ENCODE data around the gene SH3RF2. TPM values are rescaled to one million over a fixed set of nuclear protein-coding genes. Genes with fewer than 3 reads are reported as not detected.
A peak's percentile ranks its signal among the peaks of the same experiment; 100 is the strongest.
"Not testable (repeated sequence)": the region's sequence is repeated elsewhere in the genome, so short reads cannot be mapped to it uniquely, and the experiment has no call there.

SH3RF2 gene, protein sequence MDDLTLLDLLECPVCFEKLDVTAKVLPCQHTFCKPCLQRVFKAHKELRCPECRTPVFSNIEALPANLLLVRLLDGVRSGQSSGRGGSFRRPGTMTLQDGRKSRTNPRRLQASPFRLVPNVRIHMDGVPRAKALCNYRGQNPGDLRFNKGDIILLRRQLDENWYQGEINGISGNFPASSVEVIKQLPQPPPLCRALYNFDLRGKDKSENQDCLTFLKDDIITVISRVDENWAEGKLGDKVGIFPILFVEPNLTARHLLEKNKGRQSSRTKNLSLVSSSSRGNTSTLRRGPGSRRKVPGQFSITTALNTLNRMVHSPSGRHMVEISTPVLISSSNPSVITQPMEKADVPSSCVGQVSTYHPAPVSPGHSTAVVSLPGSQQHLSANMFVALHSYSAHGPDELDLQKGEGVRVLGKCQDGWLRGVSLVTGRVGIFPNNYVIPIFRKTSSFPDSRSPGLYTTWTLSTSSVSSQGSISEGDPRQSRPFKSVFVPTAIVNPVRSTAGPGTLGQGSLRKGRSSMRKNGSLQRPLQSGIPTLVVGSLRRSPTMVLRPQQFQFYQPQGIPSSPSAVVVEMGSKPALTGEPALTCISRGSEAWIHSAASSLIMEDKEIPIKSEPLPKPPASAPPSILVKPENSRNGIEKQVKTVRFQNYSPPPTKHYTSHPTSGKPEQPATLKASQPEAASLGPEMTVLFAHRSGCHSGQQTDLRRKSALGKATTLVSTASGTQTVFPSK
- 5.2 TPM for polyA plus RNA-seq (ENCODE audit: insufficient read length)

DNA sequence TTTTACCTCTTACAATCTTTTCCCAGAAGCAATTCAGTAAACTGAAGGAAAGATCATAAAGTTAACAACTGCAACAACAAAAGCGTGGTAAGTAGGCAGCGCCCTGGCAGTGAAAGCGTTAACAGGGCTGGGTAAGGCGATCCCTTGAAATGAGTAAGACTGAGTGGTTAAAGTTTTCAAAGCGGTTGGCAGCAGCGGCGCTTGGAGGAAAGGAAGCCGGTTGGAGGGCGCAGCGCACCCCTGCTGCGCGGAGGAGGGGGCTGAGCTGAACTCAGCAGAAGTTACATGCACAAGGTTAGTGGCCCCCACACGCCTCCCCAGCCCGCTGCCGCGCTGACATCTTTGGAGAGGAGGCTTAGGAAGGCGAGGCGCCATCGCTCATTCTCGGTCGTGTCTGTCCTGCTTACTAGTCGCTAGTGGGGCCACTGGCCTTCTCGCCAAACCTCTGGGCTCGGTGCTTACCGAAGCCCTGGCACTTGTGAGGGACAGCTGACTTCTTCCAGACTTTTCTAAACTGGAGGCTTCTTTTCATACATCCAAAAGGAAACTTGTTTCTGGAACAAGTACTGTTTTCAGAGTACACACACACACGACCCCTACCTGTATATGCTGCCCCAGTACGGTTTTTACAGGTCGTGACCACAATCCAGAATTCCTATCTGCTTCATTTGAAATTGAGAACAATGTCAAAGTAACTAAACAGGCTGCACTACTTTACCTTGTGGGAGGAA, at the start of gene SH3RF2:
Gene SH3RF2 (plus strand): TSS at position 178 of the 731 bp plus-strand sequence. CDS start 1,351 bp downstream, outside the sequence.
- DNase-seq = peak; percentile 54

GRCh38 chr5:145887217-145887616, 49.2 kb upstream of the SH3RF2 start:
- no peak for DNase-seq

DNA sequence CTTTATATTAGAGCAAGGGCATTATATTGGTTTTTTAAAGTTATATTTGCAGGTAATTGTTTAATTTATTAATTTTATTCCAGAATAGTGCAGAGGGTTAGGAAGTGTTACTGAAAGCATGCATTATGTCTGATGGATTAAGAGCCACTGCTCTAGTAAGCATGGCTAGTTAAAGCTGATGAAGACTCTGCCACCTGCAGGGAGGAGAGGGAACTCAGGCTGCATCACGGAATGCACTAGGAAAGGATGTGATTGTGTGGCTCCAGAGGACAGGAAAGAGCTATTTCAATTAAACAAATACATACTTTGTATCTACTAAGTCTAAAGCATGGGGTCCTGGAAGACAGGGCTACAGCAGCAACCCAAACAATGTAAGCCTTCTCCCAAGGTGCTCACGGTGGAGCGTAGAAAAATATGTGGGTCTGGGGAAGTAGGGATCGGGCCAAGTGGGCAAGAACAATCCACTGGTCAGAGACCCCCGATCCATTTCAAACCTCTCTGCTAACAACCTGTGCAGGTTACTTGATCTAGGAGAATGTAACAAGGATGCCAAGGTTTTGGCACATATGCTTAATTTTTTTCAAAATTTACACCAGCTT, 48.3 kb upstream of the SH3RF2 start:
- DNase-seq = no peak

- no peak for DNase-seq
Measured at GRCh38 chr5:145889611-145890010, 46.8 kb upstream of the SH3RF2 start.

- not testable (repeated sequence) for DNase-seq
Measured at GRCh38 chr5:145891378-145891777, 45.0 kb upstream of the SH3RF2 start.

DNA sequence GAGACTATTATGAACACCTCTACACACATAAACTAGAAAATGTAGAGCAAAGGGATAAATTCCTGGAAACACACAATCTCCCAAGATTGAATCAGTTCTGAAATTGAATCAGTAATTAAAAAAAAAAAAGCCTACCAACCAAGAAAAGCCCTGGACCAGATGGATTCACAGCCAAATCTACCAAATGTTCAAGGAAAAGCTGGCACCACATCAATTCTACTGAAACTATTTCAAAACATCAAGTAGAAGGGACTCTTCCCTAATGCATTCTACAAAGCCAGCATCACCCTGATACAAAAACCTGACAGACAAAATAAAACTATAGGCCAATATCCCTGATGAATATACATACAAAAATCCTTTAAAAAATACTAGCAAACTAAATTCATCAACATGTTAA, 38.2 kb upstream of the SH3RF2 start:
- DNase-seq = no peak

DNA sequence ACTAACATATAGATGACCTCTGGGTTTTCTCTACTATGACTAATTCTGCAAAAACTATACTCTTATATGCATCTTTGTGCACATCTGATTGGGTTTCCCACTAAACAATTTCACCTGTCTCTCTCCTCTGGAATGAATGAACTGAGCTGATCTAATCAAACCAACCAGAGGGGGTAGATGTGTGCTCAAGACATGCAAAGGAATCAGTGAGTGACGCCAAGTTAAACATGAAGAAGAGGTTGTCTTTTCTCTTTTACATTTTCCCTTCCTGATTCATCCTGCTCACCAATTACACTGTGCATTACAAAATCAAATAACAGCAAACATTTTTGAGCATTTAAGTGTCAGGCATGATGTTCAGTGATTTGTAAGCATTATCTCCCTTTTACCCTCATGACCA, 34.0 kb upstream of the SH3RF2 start:
- no peak for DNase-seq

GRCh38 chr5:145903113-145903512, 33.3 kb upstream of the SH3RF2 start:
- no peak for DNase-seq

DNA sequence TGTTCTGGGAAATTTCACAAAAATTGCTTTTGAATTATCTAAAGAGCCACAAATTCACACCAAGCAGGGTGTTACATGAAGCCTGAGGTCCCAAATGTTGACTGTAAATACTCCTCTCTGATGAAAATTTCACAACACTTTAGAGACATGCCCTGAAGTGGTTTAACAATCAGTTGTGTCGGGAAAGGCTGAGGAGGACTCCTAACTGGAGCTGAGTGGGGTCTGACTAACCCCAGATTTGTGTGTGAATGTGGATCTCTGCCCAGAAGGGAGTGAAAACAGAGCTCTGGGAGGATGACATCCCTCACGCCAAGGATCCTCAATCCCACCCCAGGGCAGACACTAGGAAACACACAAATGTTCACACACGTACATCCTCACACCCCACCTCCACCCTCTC, 32.5 kb upstream of the SH3RF2 start:
- DNase-seq = no peak

- DNase-seq = no peak
Measured at GRCh38 chr5:145904743-145905142, 31.6 kb upstream of the SH3RF2 start.

GRCh38 chr5:145906401-145906800, 30.0 kb upstream of the SH3RF2 start:
- DNase-seq = peak; percentile 2

GRCh38 chr5:145908206-145908960, 28.0 kb upstream of the SH3RF2 start:
- no peak for DNase-seq

- no peak for DNase-seq
Measured at GRCh38 chr5:145911164-145911563, 25.2 kb upstream of the SH3RF2 start.

DNA sequence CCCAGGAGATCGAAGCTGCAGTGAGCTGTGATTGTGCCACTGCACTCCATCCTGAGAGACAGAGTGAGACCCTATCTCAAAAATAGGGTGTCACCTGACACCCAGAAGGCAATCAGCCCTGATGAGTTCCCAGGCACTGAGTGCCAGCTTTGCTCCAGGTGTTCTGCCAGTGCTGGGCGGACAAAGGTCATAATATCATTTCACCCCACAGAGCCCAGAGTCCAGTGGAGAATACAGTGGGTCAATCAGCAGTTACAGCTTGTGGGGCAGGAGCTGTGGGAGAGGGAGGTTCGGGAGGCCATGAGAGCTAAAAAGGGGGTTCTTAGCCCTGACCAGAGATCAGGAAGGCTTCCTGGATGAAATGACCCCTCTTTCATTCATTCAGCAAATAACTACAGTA, 24.4 kb upstream of the SH3RF2 start:
- DNase-seq = no peak

- DNase-seq = no peak
Measured at GRCh38 chr5:145912594-145912993, 23.8 kb upstream of the SH3RF2 start.

- no peak for DNase-seq
Measured at GRCh38 chr5:145913701-145914100, 22.7 kb upstream of the SH3RF2 start.

DNA sequence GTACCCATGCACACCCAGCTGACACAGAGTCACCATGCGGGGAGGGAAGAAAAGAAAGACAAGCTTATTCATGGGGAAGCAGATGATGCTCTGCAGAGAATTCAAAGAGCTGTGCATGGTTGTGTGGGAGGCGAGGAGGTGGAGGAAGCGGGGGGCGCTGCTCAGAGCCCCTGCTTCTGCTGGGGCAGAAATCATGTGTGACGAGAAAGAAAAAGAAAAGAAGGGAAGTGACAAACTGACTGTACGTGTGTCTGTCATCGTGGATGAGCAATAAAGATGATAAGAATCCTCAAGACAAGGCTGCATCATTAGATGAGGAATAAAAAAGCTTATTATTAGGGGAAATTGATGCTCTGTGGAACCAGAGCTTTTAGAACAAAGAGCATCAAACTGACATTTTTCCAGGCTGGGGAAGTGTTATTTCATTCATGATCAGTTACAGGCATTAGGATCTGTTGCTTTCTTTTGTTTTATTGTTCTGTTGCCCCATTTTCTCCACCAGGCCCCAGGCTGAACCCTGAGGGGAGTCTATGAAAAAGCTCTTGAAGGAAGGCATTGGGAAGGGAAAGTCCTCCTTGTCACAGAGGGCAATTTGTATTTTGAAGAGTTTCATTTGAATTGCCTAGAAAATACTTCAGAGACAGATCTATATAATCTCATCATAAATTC, 20.3 kb upstream of the SH3RF2 start:
- no peak for DNase-seq

GRCh38 chr5:145917288-145917687, 19.1 kb upstream of the SH3RF2 start:
- no peak for DNase-seq

GRCh38 chr5:145918397-145918796, 18.0 kb upstream of the SH3RF2 start:
- DNase-seq = no peak

GRCh38 chr5:145919413-145919812, 17.0 kb upstream of the SH3RF2 start:
- no peak for DNase-seq

- DNase-seq = no peak
Measured at GRCh38 chr5:145920542-145921210, 15.7 kb upstream of the SH3RF2 start.

Measured in hindlimb muscle (tissue), 1 donor.